BLaER1 treated with 17β-estradiol and CSF1 and Interleukin-3, amounts not matched to agents 10 nM and 100 nM (cell line): ENCODE results near the gene HOXC11.

Experiments used
- H3K27ac ChIP-seq, 11 experiments: shearing (Covaris generic); formaldehyde crosslinking; 2 replicates each; pipeline ENCODE4 v1.8.1; 2022
- H3K27me3 ChIP-seq, 11 experiments: shearing (Covaris generic); formaldehyde crosslinking; 2 replicates each; pipeline ENCODE4 v1.8.1; 2022
- H3K36me3 ChIP-seq, 11 experiments: shearing (Covaris generic); formaldehyde crosslinking; 2 replicates each; pipeline ENCODE4 v1.8.1; 2022
- H3K4me1 ChIP-seq, 10 experiments: shearing (Covaris generic); formaldehyde crosslinking; 2 replicates each; pipeline ENCODE4 v1.8.1; 2022
- H3K4me2 ChIP-seq, 11 experiments: shearing (Covaris generic); formaldehyde crosslinking; 2 replicates each; pipeline ENCODE4 v1.8.1; 2022
- H3K4me3 ChIP-seq, 10 experiments: shearing (Covaris generic); formaldehyde crosslinking; 2 replicates each; pipeline ENCODE4 v1.8.1; 2022
- H3K9ac ChIP-seq, 11 experiments: shearing (Covaris generic); formaldehyde crosslinking; 2 replicates each; pipeline ENCODE4 v1.8.1; 2022
- H3K9me3 ChIP-seq, 11 experiments: shearing (Covaris generic); formaldehyde crosslinking; replicated peaks in 1 of 11; 2 replicates each; pipeline ENCODE4 v1.8.1; 2022
- H4K20me1 ChIP-seq, 11 experiments: shearing (Covaris generic); formaldehyde crosslinking; 2 replicates each; pipeline ENCODE4 v1.8.1; 2022
- Cebpa-rat ChIP-seq, 11 experiments: shearing (Covaris generic); IDR thresholded peaks; 2 replicates each; pipeline ENCODE4 v1.8.1; 2022

The HOXC11 gene

DNA sequence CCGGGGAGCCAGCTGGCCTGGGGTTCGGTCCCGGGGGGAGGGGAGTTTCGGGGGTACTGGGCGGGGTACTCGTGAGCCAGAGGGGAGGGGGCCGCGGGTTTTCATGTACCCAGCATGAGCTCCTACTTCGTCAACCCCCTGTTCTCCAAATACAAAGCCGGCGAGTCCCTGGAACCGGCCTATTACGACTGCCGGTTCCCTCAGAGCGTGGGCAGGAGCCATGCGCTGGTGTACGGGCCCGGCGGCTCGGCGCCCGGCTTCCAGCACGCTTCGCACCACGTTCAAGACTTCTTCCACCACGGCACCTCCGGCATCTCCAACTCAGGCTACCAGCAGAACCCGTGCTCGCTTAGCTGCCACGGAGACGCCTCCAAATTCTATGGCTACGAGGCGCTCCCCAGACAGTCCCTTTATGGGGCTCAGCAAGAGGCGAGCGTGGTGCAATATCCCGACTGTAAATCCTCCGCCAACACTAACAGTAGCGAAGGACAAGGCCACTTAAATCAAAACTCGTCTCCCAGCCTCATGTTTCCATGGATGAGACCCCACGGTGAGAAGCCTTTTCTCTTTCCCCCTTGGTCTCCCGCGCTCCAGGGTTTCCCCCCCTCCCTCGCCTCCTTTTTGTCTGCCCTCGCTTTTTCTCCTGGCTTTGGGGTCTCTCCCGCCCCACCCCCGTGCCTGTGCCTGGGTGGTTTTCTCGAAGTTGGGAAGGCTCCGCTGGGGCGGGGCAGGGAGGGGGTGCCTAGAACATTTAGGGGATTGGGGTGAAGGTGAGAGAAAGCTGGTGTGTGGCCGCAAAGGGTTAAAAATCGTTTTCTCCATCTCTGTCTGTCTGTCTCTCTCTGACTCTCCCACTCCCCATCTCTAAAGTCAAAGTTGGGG lies 36.5 kb downstream of the HOXC11 start:
- Histone ChIP-seq H4K20me1 (peaks cover 0 to 95% (median 80%) of the 10 kb centered on the region in 11 experiments; a peak in 18 of 22 replicates), H3K27me3 (peaks cover 99 to 100% (median 100%) of the 10 kb centered on the region in 11 experiments), H3K4me3 (no peak overlapping the region), H3K27ac (no peak overlapping the region), H3K36me3 (no peaks in the 10 kb centered on the region), H3K9ac (no peak overlapping the region), H3K9me3 (peaks cover 0 to 16% (median 0%) of the 10 kb centered on the region in 11 experiments; a peak in 4 of 22 replicates), H3K4me2 (no peak overlapping the region), H3K4me1 (peaks cover 0 to 17% (median 10%) of the 10 kb centered on the region in 10 experiments; a peak in 14 of 20 replicates)
- TF ChIP-seq Cebpa-rat (IDR thresholded peaks at IDR 0.05): no peak

DNA sequence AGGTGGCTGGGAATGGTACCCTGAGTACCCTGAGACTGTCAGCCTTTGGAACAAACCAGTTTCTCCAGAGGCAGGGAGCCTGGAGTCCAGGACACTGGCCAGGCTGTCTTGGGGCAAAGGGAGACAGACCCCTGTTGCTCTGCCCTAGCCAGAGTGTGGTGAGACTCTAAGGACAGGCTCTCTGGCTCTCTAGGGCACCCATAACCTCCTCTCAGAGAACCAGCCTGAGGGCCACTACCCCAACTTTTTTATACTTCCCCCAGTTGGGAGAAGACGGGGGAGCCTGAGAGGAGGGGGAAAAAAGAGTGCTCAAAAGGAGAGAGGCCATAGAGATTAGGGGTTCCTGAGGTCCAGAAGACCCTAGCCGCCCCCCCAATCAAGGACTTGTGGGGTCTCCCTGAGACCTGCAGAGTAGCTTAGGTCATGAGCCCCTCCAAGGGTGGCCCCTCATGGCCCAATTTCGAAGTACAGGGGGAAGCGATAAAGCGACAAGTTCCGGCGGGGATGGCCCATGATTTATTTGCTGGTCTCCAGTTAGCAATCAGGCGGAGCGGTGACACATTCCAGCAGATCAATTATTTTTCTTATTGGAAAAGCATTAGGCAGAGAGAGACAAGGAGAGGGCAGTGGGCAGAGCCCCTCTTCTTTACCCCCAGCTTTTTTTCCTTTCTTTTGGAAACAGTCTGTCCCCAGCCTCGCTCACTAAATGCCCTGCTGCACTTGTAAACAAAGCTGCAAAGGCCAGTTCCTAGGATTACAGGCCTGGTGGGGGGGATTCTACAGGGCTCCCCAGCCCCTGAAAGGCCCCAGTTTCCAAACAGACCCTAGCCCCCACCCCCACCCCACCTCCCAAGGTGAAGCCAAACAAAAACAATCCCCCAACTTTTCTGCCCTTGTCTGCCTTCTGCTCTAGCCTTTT lies 37.4 kb downstream of the HOXC11 start:
- Histone ChIP-seq H3K27ac (no peak overlapping the region), H3K27me3 (peaks cover 99 to 100% (median 100%) of the 10 kb centered on the region in 11 experiments), H3K9ac (no peak overlapping the region), H3K4me1 (peaks cover 0 to 17% (median 10%) of the 10 kb centered on the region in 10 experiments; a peak in 14 of 20 replicates), H3K9me3 (peaks cover 0 to 22% (median 2%) of the 10 kb centered on the region in 11 experiments; a peak in 7 of 22 replicates), H3K4me3 (no peak overlapping the region), H4K20me1 (peaks cover 0 to 95% (median 76%) of the 10 kb centered on the region in 11 experiments; a peak in 18 of 22 replicates), H3K4me2 (no peak overlapping the region), H3K36me3 (no peaks in the 10 kb centered on the region)
- TF ChIP-seq Cebpa-rat (IDR thresholded peaks at IDR 0.05): no peak

DNA sequence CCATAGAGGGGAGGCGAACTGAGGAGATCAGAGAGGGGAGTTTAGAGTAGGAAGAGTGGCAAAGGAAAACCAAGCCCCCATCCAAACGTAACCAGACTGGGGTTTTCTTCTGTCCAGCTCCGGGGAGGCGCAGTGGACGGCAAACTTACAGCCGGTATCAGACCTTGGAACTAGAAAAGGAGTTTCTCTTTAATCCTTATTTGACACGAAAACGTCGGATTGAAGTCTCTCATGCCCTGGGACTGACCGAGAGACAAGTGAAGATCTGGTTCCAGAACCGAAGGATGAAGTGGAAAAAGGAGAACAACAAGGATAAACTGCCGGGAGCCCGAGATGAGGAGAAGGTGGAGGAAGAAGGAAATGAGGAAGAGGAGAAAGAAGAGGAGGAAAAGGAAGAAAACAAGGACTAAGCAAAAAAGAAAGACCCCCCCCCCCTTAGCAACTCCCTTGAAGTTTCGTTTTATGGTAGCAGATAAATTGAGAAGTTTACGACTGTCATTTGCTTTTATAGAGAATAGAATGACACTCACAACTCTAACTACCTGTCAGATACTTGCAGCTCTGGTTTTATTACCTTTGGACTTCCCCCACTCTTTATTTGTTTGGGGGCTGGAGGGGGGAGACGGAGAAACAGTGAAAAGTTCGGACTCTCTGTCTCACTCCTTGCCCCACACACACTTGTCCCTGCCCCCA lies 38.2 kb downstream of the HOXC11 start:
- Histone ChIP-seq H3K4me3 (0 out of 20 replicates have a peak overlapping the region, but pooled peaks of 1 of the 10 experiments have one; percentile 11), H3K27me3 (peaks cover 99 to 100% (median 100%) of the 10 kb centered on the region in 11 experiments), H3K4me1 (peaks cover 0 to 15% (median 9%) of the 10 kb centered on the region in 10 experiments; a peak in 14 of 20 replicates), H3K27ac (no peak overlapping the region), H3K4me2 (peak overlapping the region in 2 of 11 experiments; percentile 6 to 40; a peak in 2 of 22 replicates), H3K36me3 (no peaks in the 10 kb centered on the region), H3K9ac (no peak overlapping the region), H4K20me1 (peaks cover 0 to 95% (median 77%) of the 10 kb centered on the region in 11 experiments; a peak in 18 of 22 replicates), H3K9me3 (peaks cover 0 to 28% (median 5%) of the 10 kb centered on the region in 11 experiments; a peak in 8 of 22 replicates)
- TF ChIP-seq Cebpa-rat (IDR thresholded peaks at IDR 0.05): no peak

DNA sequence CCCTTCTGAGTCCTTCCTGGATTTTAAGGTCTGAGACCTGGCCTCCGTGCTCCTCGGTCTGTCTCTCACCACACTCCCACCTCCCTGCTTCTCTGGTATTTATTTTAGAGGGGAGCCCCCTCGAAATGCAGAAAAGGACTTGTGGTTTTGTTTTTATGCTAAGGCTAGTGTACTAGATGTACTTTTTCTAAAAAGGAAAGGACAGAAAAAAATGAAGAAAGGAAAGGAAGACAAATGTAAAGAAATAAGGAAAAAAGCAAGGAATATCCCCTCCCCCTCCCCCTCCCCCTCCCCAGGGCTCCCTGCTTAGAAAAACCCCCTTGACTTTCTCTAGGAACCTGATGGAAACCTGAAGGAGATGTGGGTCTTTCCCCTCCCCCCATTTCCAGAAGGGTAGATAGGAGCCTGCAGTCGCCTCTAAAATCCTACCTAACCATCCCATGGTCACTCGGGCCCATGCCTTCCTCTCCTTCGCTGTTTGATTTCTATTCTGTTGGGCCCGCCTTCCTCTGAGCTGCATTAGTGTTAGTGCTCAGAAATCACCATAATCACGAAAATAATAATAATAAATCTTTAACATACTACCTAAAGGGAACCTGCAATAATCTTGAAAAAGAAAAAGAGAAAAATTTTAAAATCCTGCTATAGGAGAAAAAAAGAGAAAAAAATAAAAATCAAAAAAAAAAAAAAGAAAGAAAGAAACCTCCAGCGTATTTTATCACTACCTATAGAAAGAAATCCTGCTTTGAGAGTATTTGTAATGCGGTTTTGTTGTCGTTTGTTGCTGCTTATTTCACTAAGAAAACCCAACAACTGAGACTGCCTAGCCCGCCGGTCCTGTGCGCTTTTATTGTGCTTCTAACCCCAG lies 39.0 kb downstream of the HOXC11 start:
- Histone ChIP-seq H3K4me3 (0 out of 20 replicates have a peak overlapping the region, but pooled peaks of 1 of the 10 experiments have one; percentile 11), H3K36me3 (no peaks in the 10 kb centered on the region), H3K27me3 (peaks cover 99 to 100% (median 100%) of the 10 kb centered on the region in 11 experiments), H3K4me1 (peaks cover 0 to 8% (median 1%) of the 10 kb centered on the region in 10 experiments; a peak in 7 of 20 replicates), H3K27ac (no peak overlapping the region), H4K20me1 (peaks cover 0 to 89% (median 70%) of the 10 kb centered on the region in 11 experiments; a peak in 18 of 22 replicates), H3K9ac (no peak overlapping the region), H3K4me2 (peak overlapping the region in 2 of 11 experiments; percentile 6 to 40; a peak in 2 of 22 replicates), H3K9me3 (peaks cover 0 to 29% (median 5%) of the 10 kb centered on the region in 11 experiments; a peak in 8 of 22 replicates)
- TF ChIP-seq Cebpa-rat (IDR thresholded peaks at IDR 0.05): no peak

DNA sequence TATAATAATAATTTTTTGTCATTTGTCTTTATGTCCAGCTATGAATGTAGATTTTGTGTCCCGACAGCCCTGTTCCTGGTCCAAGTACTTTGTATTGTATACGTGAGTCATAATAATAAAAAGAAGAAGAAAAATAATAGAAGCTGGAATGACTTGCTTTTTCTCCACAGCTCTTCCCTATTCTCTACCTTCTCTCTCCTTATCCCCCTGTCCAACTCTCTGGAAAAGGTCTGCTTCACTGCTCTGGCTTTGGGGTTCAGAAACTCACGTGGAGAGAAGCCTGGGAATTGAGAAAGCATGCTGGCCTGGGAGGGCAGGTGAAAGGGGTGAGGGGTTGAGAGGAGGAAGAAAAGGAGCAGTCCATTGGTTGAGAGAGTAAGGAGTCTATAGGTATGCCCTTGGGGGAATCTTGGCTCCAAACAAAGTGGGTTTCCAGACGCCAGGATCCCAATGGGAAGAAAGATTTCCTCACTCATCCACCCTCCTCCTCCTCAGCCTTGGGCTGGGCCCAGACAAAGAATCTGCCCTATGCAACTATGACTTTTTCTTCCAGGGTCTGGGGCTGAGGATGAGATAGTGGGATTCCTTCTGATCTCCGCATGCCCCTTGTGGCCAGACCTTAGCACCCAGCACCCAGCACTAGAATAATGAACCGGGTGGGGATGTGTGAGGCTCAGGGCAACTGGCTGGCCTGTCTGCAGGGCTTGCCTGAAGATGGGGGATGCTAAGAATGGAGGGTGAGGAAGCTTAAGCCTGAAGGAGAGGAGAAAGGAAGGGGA lies 39.9 kb downstream of the HOXC11 start:
- Histone ChIP-seq H3K27me3 (peaks cover 99 to 100% (median 100%) of the 10 kb centered on the region in 11 experiments), H3K9ac (no peak overlapping the region), H3K4me3 (no peak overlapping the region), H3K4me1 (peaks cover 0 to 7% (median 0%) of the 10 kb centered on the region in 10 experiments; a peak in 3 of 20 replicates), H4K20me1 (peaks cover 0 to 89% (median 68%) of the 10 kb centered on the region in 11 experiments; a peak in 18 of 22 replicates), H3K9me3 (peaks cover 0 to 32% (median 5%) of the 10 kb centered on the region in 11 experiments; a peak in 8 of 22 replicates), H3K27ac (no peak overlapping the region), H3K36me3 (no peaks in the 10 kb centered on the region), H3K4me2 (no peak overlapping the region)
- TF ChIP-seq Cebpa-rat (IDR thresholded peaks at IDR 0.05): no peak

DNA sequence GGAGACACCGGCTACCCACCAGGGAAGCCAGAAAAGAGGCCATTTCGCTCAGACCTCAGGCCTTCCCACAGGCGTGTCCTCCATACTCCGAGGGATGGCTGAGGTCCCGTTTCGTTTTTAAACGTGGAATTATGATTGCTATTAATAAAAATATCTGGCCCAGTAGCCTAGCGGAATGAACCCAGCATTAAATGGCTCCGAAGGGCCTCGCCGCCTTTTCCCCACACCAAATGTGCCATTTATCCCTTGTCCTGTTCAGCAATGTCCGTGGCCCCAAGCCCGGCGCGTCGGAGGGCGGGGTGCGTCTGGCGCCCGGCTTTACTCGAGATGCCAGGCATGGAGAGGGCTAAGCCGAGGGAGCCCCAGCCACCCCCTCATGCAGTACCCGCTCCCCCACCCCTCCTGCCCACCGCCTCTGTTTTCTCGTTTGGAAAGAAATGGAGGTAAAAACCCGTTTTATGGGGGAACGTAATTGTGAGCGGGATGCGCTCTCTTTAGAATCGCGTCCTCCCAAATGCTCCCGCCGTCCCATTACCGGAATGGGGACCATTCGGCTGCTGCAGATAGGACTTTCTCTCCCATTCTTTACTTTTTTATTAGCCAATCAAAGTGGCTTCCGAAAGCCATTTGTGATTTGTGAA lies 41.6 kb downstream of the HOXC11 start:
- Histone ChIP-seq H3K4me2 (no peak overlapping the region), H3K27me3 (peaks cover 100% of the 10 kb centered on the region in 11 experiments), H3K4me3 (no peak overlapping the region), H3K4me1 (peaks cover 0 to 7% (median 0%) of the 10 kb centered on the region in 10 experiments; a peak in 3 of 20 replicates), H3K9ac (no peak overlapping the region), H3K27ac (no peak overlapping the region), H3K36me3 (no peaks in the 10 kb centered on the region), H4K20me1 (peaks cover 0 to 89% (median 66%) of the 10 kb centered on the region in 11 experiments; a peak in 18 of 22 replicates), H3K9me3 (peaks cover 0 to 38% (median 5%) of the 10 kb centered on the region in 11 experiments; a peak in 8 of 22 replicates)
- no peak for TF ChIP-seq Cebpa-rat (IDR thresholded peaks at IDR 0.05)
